Astrocyte (in vitro differentiated cells and primary cell): ENCODE measurements around the gene SLC26A3. TPM values are rescaled to one million over a fixed set of nuclear protein-coding genes. Genes with fewer than 3 reads are reported as not detected.
A peak's percentile ranks its signal among the peaks of the same experiment; 100 is the strongest.

Experiments
- DNase-seq: peaks from one replicate; pipeline ENCODE4 v3.0.0-alpha.2; 2010; ENCODE audit warnings: low read depth
- FAIRE-seq: peaks from 2 replicates; lab custom pipeline; 2011; peaks lifted over from hg19 to GRCh38; lab: Jason Lieb, UNC
- H2AFZ ChIP-seq: 2 replicates; pipeline ENCODE4 v1.6.0; 2012; ENCODE audit warnings: low read depth, low read length, inconsistent platforms
- H3K27ac ChIP-seq: 2 replicates; pipeline ENCODE4 v1.5.1; 2011; ENCODE audit warnings: low read depth, low read length, inconsistent platforms
- H3K27me3 ChIP-seq: 2 replicates; pipeline ENCODE4 v1.6.0; 2011; ENCODE audit warnings: low read length, inconsistent platforms; ENCODE audit not compliant: insufficient read depth
- H3K36me3 ChIP-seq: 2 replicates; pipeline ENCODE4 v1.5.1; 2011; ENCODE audit warnings: low read length, inconsistent platforms; ENCODE audit not compliant: insufficient read depth
- H3K4me1 ChIP-seq: 2 replicates; pipeline ENCODE4 v1.5.1; 2011; ENCODE audit warnings: low read length, inconsistent platforms; ENCODE audit not compliant: insufficient read depth
- H3K4me2 ChIP-seq: 2 replicates; pipeline ENCODE4 v1.6.0; 2012; ENCODE audit warnings: low read length, inconsistent platforms
- H3K4me3 ChIP-seq: 2 replicates; pipeline ENCODE4 v1.5.1; 2011; ENCODE audit warnings: low read depth, mild to moderate bottlenecking, low read length, inconsistent platforms; ENCODE audit not compliant: insufficient read depth
- H3K79me2 ChIP-seq: 2 replicates; pipeline ENCODE4 v1.6.0; 2012; ENCODE audit warnings: mild to moderate bottlenecking, low read length, inconsistent platforms; ENCODE audit not compliant: insufficient read depth
- H3K9ac ChIP-seq: 2 replicates; pipeline ENCODE4 v1.6.0; 2012; ENCODE audit warnings: mild to moderate bottlenecking, low read length, inconsistent platforms
- H3K9me3 ChIP-seq: 2 replicates; pipeline ENCODE4 v1.5.1; 2012; ENCODE audit warnings: low read depth, mild to moderate bottlenecking, low read length, inconsistent platforms; ENCODE audit not compliant: insufficient read depth
- H4K20me1 ChIP-seq: 2 replicates; pipeline ENCODE4 v1.6.0; 2012; ENCODE audit warnings: low read length, inconsistent platforms; ENCODE audit not compliant: insufficient read depth
- H3K27ac Mint-ChIP-seq: one replicate; pipeline ENCODE4 v1.8.0; 2021; ENCODE audit warnings: mild to moderate bottlenecking, mixed read lengths; ENCODE audit not compliant: unreplicated experiment
- H3K27me3 Mint-ChIP-seq: one replicate; pipeline ENCODE4 v1.8.0; 2021; ENCODE audit warnings: low read depth, mixed read lengths; ENCODE audit not compliant: unreplicated experiment
- H3K36me3 Mint-ChIP-seq: one replicate; pipeline ENCODE4 v1.8.0; 2021; ENCODE audit warnings: low read depth, mixed read lengths; ENCODE audit not compliant: unreplicated experiment
- H3K4me1 Mint-ChIP-seq: one replicate; pipeline ENCODE4 v1.8.0; 2021; ENCODE audit warnings: low read depth, mixed read lengths; ENCODE audit not compliant: unreplicated experiment
- H3K4me3 Mint-ChIP-seq: one replicate; pipeline ENCODE4 v1.8.0; 2021; ENCODE audit warnings: mild to moderate bottlenecking, moderate library complexity, mixed read lengths; ENCODE audit not compliant: unreplicated experiment
- H3K9me3 Mint-ChIP-seq: one replicate; pipeline ENCODE4 v1.8.0; 2021; ENCODE audit warnings: mild to moderate bottlenecking, mixed read lengths; ENCODE audit not compliant: unreplicated experiment
- CTCF ChIP-seq: IDR thresholded peaks from 2 replicates; pipeline ENCODE4 v1.5.1; 2011; ENCODE audit warnings: low read depth, mild to moderate bottlenecking, inconsistent platforms, low read length, moderate library complexity; ENCODE audit not compliant: insufficient read depth
- EZH2 ChIP-seq: IDR thresholded peaks from 2 replicates; pipeline ENCODE4 v1.6.1; 2012; ENCODE audit warnings: mild to moderate bottlenecking, low read length, inconsistent platforms; ENCODE audit not compliant: insufficient read depth
- total RNA-seq: library from RNA; stranded (reverse); gene quantifications from 2 replicates; pipeline ENCODE4 v1.2.1, GENCODE V29; 2021

The SLC26A3 gene
- total RNA-seq, 1 donor from 2014 or later = not detected

- Mint-ChIP-seq H3K36me3 (no peaks in the 10 kb centered on the region), H3K27ac (no peak overlapping the region), H3K4me1 (peaks cover 13% of the 10 kb centered on the region), H3K27me3 (no peaks in the 10 kb centered on the region), H3K9me3 (no peaks in the 10 kb centered on the region), H3K4me3 (no peak overlapping the region)
- Histone ChIP-seq H3K4me3 (no peak overlapping the region), H3K4me1 (no peaks in the 10 kb centered on the region), H3K36me3 (no peaks in the 10 kb centered on the region), H3K9me3 (no peaks in the 10 kb centered on the region), H3K27ac (no peak overlapping the region), H3K9ac (no peak overlapping the region), H4K20me1 (no peaks in the 10 kb centered on the region), H3K4me2 (no peak overlapping the region), H3K79me2 (no peaks in the 10 kb centered on the region), H3K27me3 (no peaks in the 10 kb centered on the region), H2AFZ (no peak overlapping the region)
- no peak for DNase-seq
- no peak for TF ChIP-seq CTCF
- no peak for TF ChIP-seq EZH2
- no peak for FAIRE-seq
These were observed 81.7 kb downstream of the SLC26A3 start for GRCh38 chr7:107721286-107721685.

- Histone ChIP-seq H4K20me1 (no peaks in the 10 kb centered on the region), H3K27ac (no peak overlapping the region), H3K4me3 (no peak overlapping the region), H3K27me3 (no peaks in the 10 kb centered on the region), H3K9me3 (no peaks in the 10 kb centered on the region), H3K4me2 (no peak overlapping the region), H3K36me3 (no peaks in the 10 kb centered on the region), H3K79me2 (no peaks in the 10 kb centered on the region), H2AFZ (no peak overlapping the region), H3K4me1 (no peaks in the 10 kb centered on the region), H3K9ac (no peak overlapping the region)
- no peak for DNase-seq
- FAIRE-seq = no peak
- no peak overlapping the region for H3K4me3 Mint-ChIP-seq
- H3K27ac Mint-ChIP-seq = peak overlapping the region; percentile 37
- no peaks in the 10 kb centered on the region for H3K36me3 Mint-ChIP-seq
- H3K9me3 Mint-ChIP-seq = no peaks in the 10 kb centered on the region
- H3K4me1 Mint-ChIP-seq = peaks cover 12% of the 10 kb centered on the region
- H3K27me3 Mint-ChIP-seq = no peaks in the 10 kb centered on the region
- TF ChIP-seq CTCF (no peak), EZH2 (no peak)
These were observed 84.4 kb downstream of the SLC26A3 start for GRCh38 chr7:107718456-107719193.

- DNase-seq (peak; percentile 50), FAIRE-seq (peak; percentile 62)
- H3K27me3 ChIP-seq = no peaks in the 10 kb centered on the region
- H3K4me3 Mint-ChIP-seq = no peak overlapping the region
- no peak overlapping the region for H3K9ac ChIP-seq
- no peak overlapping the region for H3K27ac ChIP-seq
- H3K36me3 ChIP-seq = no peaks in the 10 kb centered on the region
- H3K27ac Mint-ChIP-seq = no peak overlapping the region
- no peaks in the 10 kb centered on the region for H3K27me3 Mint-ChIP-seq
- H3K79me2 ChIP-seq = no peaks in the 10 kb centered on the region
- no peak overlapping the region for H2AFZ ChIP-seq
- no peaks in the 10 kb centered on the region for H3K9me3 ChIP-seq
- H3K4me3 ChIP-seq = no peak overlapping the region
- H3K4me1 ChIP-seq = no peaks in the 10 kb centered on the region
- TF ChIP-seq CTCF = no peak
- TF ChIP-seq EZH2 = no peak
- H3K4me2 ChIP-seq = no peak overlapping the region
- peaks cover 23% of the 10 kb centered on the region for H3K4me1 Mint-ChIP-seq
- no peaks in the 10 kb centered on the region for H3K9me3 Mint-ChIP-seq
- H4K20me1 ChIP-seq = no peaks in the 10 kb centered on the region
- H3K36me3 Mint-ChIP-seq = no peaks in the 10 kb centered on the region
These were observed 87.5 kb downstream of the SLC26A3 start for GRCh38 chr7:107715531-107715930.
